ENCODE measurements around the gene FAM149A.
A peak's percentile ranks its signal among the peaks of the same experiment; 100 is the strongest.

Gene FAM149A

GRCh38 chr4:186104114-186104889 is at the start of gene FAM149A:
Gene FAM149A, plus strand, starts transcription at chr4:186104704.
- H3K4me3 ChIP-seq (ENCODE audit: low read depth, low read length) = no peak within 1 kb of the TSS; the same call in 1 of the 2 replicates
- ChIA-PET CTCF (no interaction called here), POLR2A (no interaction called here)
- no peak for TF ChIP-seq CTCF (IDR thresholded peaks at IDR 0.05; ENCODE audit: insufficient read depth, low read length, missing control alignments)
- DNase-seq (ENCODE audit: low read depth, low spot score) = no peak

GRCh38 chr4:186058253-186058979 is 46.1 kb upstream of the FAM149A start:
- POLR2A ChIA-PET = no interaction called here
- CTCF ChIA-PET = no interaction called here
- TF ChIP-seq CTCF (IDR thresholded peaks at IDR 0.05; ENCODE audit: insufficient read depth, low read length, missing control alignments) = no peak
- H3K4me3 ChIP-seq (ENCODE audit: low read depth, low read length) = no peak overlapping the region
- DNase-seq (ENCODE audit: low read depth, low spot score) = no peak

GRCh38 chr4:186058980-186059316 is 45.6 kb upstream of the FAM149A start:
- no peak for TF ChIP-seq CTCF (IDR thresholded peaks at IDR 0.05; ENCODE audit: insufficient read depth, low read length, missing control alignments)
- CTCF ChIA-PET = no interaction called here
- no peak overlapping the region for H3K4me3 ChIP-seq (ENCODE audit: low read depth, low read length)
- no peak for DNase-seq (ENCODE audit: low read depth, low spot score)
- POLR2A ChIA-PET = no interaction called here

GRCh38 chr4:186061921-186062320 is 42.6 kb upstream of the FAM149A start:
- no peak for TF ChIP-seq CTCF (IDR thresholded peaks at IDR 0.05; ENCODE audit: insufficient read depth, low read length, missing control alignments)
- POLR2A ChIA-PET = no interaction called here
- CTCF ChIA-PET = interaction anchor here (0.7 to 1.0 kb wide), 2 partner anchors 17 to 24 kb away, joined by 3 read pairs; no protein-coding TSS in a partner anchor
- DNase-seq (ENCODE audit: low read depth, low spot score) = no peak
- H3K4me3 ChIP-seq (ENCODE audit: low read depth, low read length) = no peak overlapping the region

GRCh38 chr4:186067757-186068385 is 36.6 kb upstream of the FAM149A start:
- no peak overlapping the region for H3K4me3 ChIP-seq (ENCODE audit: low read depth, low read length)
- POLR2A ChIA-PET = no interaction called here
- no peak for DNase-seq (ENCODE audit: low read depth, low spot score)
- TF ChIP-seq CTCF (IDR thresholded peaks at IDR 0.05; ENCODE audit: insufficient read depth, low read length, missing control alignments) = peak; percentile 10
- CTCF ChIA-PET = interaction anchor here (0.7 to 2.7 kb wide), 6 partner anchors 30 to 471 kb away, joined by 3 to 11 read pairs (median 4); no protein-coding TSS in a partner anchor
